ENCODE results near the gene DAPK1.
A peak's percentile ranks its signal among the peaks of the same experiment; 100 is the strongest.

Gene DAPK1

DNA sequence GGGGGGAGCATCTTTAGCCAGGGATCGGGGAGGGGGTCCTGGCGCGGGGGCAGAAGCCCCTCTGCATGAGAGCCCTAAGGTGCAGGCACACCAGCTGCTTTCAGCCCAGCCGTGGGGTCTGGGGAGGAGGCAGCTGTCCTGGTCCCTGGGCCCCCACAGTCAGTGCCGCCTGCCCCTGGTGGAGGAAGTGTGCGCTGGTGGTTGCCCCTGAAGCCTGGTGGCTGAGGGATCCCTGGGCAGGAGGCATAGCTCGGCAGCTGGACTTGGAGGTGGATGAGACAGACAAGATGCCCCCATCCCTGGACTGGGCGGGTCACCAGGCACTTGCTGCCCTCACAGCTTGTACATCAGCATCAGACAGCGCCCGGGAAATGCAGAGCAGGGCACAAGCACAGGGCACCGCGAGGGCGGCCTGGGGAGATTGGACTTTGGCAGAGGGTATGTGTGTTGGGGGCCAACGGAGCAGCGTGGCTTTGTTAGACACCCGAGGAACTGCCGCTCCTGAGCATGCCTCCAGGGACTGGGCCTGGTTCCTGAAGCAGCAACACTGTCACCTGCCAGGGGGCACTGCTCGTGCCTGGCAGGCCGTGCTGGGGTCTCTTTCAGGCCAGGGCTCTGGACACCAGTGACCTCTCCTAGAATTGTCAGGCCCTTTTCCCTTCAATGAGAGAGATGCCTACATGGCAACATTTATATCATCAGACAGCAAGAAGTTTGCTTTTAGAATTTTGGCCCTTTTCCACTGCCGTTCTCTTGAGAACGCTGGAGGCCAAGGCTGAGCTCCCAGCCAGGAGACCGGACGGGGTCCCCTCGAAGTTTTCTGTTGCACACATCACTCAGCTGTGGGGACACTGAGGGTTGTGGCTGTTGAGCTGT is 186.3 kb downstream of the DAPK1 start:
- no peak for TF ChIP-seq EZH2 (optimal IDR thresholded peaks at IDR 0.05; ENCODE audit: low read depth, low read length)
- no peak for TF ChIP-seq EZH2phosphoT487 (IDR thresholded peaks at IDR 0.05; ENCODE audit: low read length)
- Histone ChIP-seq H3K9ac (ENCODE audit: low read length) (no peak overlapping the region), H3K27ac (ENCODE audit: low read length) (no peak overlapping the region), H3K4me1 (ENCODE audit: low read length) (peaks cover 17% of the 10 kb centered on the region), H3K4me3 (ENCODE audit: low read length) (no peak overlapping the region), H3K36me3 (replicated peaks; ENCODE audit: insufficient read depth, low read length) (peaks cover 9% of the 10 kb centered on the region; the same call in 1 of the 2 replicates), H3K9me2 (replicated peaks; ENCODE audit: insufficient read depth, low read length) (no peaks in the 10 kb centered on the region), H3K9me3 (replicated peaks; ENCODE audit: insufficient read depth, low read length) (no peaks in the 10 kb centered on the region), H4K20me1 (ENCODE audit: insufficient read depth, low read length) (no peaks in the 10 kb centered on the region), H3F3A (ENCODE audit: insufficient read depth, low read length) (no peaks in the 10 kb centered on the region), H3K4me2 (ENCODE audit: low read depth, low read length) (no peak overlapping the region), H3K79me2 (ENCODE audit: low read length) (no peaks in the 10 kb centered on the region), H2AFZ (ENCODE audit: low read length) (no peak overlapping the region), H3K27me3 (replicated peaks; ENCODE audit: insufficient read depth, low read length) (no peaks in the 10 kb centered on the region)
- DNase-seq, result no peak

DNA sequence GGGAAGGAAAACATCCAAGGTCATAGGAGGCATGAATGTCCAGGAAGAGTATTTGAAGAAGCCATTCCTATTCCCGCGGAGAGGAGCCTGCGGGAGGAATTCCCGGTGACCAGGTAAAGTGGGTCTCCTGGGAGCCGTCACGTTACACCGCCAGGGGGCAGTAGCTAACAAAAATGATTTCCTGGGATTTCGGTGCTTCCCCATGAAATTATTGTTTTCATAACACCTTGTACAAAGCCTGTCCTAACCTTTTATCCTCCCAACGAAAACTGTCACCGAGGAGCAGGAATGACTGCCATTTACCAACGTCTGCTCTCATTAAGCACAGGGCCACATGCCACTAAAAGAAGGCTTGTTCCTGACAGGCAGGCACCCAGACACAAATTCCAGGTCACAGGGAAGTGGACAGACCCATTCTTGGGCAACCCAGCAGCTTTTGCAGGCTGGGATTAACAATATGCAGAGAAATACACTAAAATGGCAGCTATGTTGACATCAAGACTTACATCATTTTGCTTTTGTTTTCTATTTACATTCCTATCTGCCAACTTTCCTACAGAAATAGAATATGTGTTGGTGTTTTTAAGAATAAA is 187.1 kb downstream of the DAPK1 start:
- no peaks in the 10 kb centered on the region for H3K9me3 ChIP-seq (replicated peaks; ENCODE audit: insufficient read depth, low read length)
- H3K4me1 ChIP-seq (ENCODE audit: low read length), result peaks cover 10% of the 10 kb centered on the region
- no peak for TF ChIP-seq EZH2phosphoT487 (IDR thresholded peaks at IDR 0.05; ENCODE audit: low read length)
- TF ChIP-seq, protein P1, sequence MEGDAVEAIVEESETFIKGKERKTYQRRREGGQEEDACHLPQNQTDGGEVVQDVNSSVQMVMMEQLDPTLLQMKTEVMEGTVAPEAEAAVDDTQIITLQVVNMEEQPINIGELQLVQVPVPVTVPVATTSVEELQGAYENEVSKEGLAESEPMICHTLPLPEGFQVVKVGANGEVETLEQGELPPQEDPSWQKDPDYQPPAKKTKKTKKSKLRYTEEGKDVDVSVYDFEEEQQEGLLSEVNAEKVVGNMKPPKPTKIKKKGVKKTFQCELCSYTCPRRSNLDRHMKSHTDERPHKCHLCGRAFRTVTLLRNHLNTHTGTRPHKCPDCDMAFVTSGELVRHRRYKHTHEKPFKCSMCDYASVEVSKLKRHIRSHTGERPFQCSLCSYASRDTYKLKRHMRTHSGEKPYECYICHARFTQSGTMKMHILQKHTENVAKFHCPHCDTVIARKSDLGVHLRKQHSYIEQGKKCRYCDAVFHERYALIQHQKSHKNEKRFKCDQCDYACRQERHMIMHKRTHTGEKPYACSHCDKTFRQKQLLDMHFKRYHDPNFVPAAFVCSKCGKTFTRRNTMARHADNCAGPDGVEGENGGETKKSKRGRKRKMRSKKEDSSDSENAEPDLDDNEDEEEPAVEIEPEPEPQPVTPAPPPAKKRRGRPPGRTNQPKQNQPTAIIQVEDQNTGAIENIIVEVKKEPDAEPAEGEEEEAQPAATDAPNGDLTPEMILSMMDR (IDR thresholded peaks at IDR 0.05; ENCODE audit: low read length), result peak; percentile 29
- no peaks in the 10 kb centered on the region for H3F3A ChIP-seq (ENCODE audit: insufficient read depth, low read length)
- no peak overlapping the region for H3K9ac ChIP-seq (ENCODE audit: low read length)
- no peaks in the 10 kb centered on the region for H3K9me2 ChIP-seq (replicated peaks; ENCODE audit: insufficient read depth, low read length)
- no peak overlapping the region for H3K27ac ChIP-seq (ENCODE audit: low read length)
- no peak overlapping the region for H3K4me3 ChIP-seq (ENCODE audit: low read length)
- H3K79me2 ChIP-seq (ENCODE audit: low read length), result no peaks in the 10 kb centered on the region
- H3K27me3 ChIP-seq (replicated peaks; ENCODE audit: insufficient read depth, low read length), result no peaks in the 10 kb centered on the region
- no peaks in the 10 kb centered on the region for H4K20me1 ChIP-seq (ENCODE audit: insufficient read depth, low read length)
- no peak overlapping the region for H2AFZ ChIP-seq (ENCODE audit: low read length)
- no peak for DNase-seq
- H3K36me3 ChIP-seq (replicated peaks; ENCODE audit: insufficient read depth, low read length), result peaks cover 9% of the 10 kb centered on the region; the same call in 1 of the 2 replicates
- H3K4me2 ChIP-seq (ENCODE audit: low read depth, low read length), result no peak overlapping the region

DNA sequence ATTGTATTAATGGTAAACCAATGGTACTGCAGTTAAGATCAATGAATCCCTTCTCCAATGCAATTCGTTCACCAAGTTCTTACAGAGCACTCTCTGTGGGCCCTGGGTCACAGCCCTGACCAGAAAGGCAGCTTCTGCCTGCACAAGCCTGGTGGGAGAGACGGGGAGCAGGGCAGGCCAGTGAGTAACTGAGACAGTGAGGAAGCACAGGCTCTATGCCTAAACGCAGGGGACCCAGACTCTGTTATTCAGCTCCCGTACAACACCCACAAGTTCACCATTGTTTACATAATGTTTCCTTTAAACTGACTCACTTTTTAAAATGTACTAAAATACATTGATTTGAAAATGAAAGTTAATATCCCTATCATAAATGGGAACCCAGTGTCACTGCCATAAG is 187.8 kb downstream of the DAPK1 start:
- H3K4me3 ChIP-seq (ENCODE audit: low read length), result no peak overlapping the region
- no peaks in the 10 kb centered on the region for H3F3A ChIP-seq (ENCODE audit: insufficient read depth, low read length)
- TF ChIP-seq EZH2phosphoT487 (IDR thresholded peaks at IDR 0.05; ENCODE audit: low read length) (no peak), EZH2 (optimal IDR thresholded peaks at IDR 0.05; ENCODE audit: low read depth, low read length) (no peak)
- TF ChIP-seq, protein P1 (IDR thresholded peaks at IDR 0.05; ENCODE audit: low read length), result no peak
- peaks cover 9% of the 10 kb centered on the region; the same call in 1 of the 2 replicates for H3K36me3 ChIP-seq (replicated peaks; ENCODE audit: insufficient read depth, low read length)
- H3K79me2 ChIP-seq (ENCODE audit: low read length), result no peaks in the 10 kb centered on the region
- H3K4me1 ChIP-seq (ENCODE audit: low read length), result peaks cover 9% of the 10 kb centered on the region
- H3K27me3 ChIP-seq (replicated peaks; ENCODE audit: insufficient read depth, low read length), result no peaks in the 10 kb centered on the region
- no peak for DNase-seq
- H3K9me2 ChIP-seq (replicated peaks; ENCODE audit: insufficient read depth, low read length), result no peaks in the 10 kb centered on the region
- no peak overlapping the region for H3K27ac ChIP-seq (ENCODE audit: low read length)
- no peak overlapping the region for H3K4me2 ChIP-seq (ENCODE audit: low read depth, low read length)
- no peaks in the 10 kb centered on the region for H3K9me3 ChIP-seq (replicated peaks; ENCODE audit: insufficient read depth, low read length)
- no peaks in the 10 kb centered on the region for H4K20me1 ChIP-seq (ENCODE audit: insufficient read depth, low read length)
- H3K9ac ChIP-seq (ENCODE audit: low read length), result no peak overlapping the region
- no peak overlapping the region for H2AFZ ChIP-seq (ENCODE audit: low read length)
